ENCODE data around the gene RPS23. TPM values are rescaled to one million over a fixed set of nuclear protein-coding genes. Genes with fewer than 3 reads are reported as not detected.
"Not testable (repeated sequence)": the region's sequence is repeated elsewhere in the genome, so short reads cannot be mapped to it uniquely, and the experiment has no call there.

The RPS23 gene
- polyA plus RNA-seq, 10 donors = 3,087 to 3,963 (median 3,231) TPM

DNA sequence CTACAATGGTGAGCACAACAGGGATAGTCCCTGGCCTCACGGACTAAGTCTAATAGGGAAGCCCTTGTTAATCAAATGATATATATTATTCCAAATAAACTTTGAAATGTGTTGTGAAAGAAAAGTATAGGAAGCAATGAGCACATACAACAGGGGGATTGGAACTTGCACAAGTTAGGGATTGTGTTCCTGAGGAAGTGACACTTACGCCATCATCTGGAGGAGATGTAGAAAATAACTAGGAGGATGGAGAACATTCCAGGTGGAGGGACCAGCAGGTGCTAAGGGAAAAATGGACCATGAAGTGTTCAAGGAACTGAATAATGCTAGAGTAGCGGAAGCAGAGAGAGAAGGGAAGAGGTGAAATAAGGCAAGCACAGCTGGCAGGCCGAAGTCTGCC, 18.8 kb upstream of the RPS23 start:
- no peak for DNase-seq

DNA sequence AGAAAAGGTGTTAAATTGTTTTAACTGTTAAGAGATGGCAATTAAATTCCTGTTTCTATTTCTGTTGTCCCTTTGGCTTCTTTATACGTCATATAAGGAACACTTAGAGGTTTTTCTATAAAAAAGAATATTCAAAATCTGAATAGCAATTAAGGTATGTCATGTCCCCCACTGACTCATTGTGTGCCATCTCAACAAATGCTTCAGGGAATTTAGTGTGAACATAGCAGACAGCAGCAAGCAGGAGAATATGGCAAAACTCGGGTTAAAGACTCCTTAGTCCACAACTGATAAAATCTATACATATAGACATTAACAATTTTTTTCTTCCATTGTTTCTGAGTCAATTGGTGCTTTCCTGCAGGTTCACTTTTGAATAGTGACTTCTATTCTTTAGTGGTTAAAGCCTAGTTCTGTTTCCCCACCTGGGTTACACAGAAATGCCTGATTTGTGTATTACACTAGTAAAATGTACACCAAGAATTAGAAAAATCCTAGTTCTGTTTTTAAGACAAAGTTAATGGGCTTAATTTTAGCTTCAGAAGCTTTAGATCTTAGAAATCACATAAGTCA, 17.9 kb upstream of the RPS23 start:
- no peak for DNase-seq

DNA sequence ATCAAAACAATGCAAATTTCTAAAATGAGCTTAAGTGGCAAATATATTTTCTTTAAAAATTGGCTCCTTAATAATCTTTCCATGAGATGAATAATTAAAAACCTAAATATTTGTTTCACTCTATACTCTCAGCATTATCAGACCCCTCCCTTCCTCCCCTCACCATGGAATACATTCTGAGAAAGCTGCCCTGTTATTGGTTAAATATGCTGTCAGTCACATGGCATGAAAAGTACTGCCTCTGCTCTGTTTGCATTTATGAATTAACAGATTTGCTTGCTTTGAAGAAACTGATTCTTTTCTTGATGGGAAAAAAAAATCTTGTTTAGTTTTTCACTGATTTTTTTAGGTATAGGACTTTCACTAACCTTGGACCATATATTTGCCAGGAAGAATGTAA, 17.0 kb upstream of the RPS23 start:
- DNase-seq = no peak

DNA sequence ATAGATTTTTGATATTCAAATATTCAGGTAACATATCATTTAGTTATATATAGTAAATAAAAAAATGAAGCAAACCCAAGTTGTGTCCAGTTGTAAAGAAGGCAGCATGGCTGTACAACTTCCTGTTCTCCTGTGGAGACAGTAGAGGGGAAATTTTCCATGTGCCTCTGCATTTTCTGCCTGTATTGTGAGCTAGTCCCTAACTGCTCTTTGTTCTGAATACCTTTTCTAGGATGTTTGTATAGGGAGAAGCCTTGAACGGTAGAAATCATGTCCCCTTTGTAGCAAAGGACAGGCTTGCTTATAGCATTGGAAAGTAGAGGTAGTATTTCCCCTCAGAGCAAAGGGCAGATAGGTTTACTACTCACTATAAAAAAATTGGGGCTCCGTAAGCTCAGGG, 13.3 kb upstream of the RPS23 start:
- DNase-seq = no peak

DNA sequence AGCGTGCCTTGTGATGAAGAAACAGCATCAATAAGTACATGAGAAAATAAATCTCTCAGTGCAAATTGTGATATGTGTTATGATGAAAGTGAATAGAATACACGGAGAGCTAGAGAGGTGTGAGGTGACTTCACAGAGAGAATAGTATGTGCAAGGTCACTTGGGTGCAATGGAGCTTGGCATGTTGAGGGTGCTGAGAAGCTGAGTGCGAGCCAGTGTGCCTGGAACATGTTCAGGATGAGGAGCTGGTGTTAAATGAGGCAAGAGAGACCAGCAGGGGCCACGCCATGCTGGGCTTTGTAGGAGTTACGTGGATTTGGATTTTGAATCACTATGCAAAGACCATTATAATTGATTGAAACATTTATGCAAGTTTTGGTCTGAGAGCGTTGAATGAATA, 12.8 kb upstream of the RPS23 start:
- DNase-seq = no peak

DNA sequence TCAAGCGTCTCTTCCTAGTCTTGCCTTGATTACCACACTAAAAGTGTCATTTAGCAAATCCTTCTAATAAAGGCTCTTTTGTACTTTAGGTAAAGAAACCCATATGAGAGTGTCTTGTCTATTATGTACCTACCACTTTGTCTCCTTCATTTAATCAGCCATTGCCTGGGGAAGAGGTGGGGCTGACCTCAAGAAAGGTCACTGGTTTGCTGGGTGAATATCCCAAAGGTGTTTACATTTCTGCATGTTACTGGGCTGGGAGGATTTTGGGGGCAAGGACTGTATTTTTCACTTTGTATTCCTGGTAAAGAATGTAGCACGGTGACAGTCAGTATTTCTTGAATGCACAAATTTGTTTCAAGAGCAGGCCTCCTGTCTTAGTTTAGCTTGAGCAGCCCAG, 11.9 kb upstream of the RPS23 start:
- no peak for DNase-seq

DNA sequence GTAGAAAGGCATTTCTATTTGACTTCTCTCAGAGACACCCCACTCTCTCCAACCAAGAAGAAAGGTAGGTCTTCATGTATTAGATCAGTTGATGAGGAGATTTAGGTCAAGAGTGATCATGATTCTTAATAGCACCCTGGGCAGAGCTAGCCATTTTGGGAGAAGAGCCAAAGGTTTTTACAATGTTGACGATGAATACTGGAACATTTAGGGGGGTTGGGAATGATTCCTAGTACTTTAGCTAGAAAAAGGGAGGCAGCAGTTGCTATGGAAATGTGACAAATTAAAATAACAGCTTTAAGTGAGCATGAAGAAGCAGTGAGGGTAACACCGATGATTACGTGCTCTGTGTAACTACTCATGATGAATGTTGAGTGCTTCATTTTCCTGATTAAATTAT, 9.5 kb upstream of the RPS23 start:
- DNase-seq = no peak

DNA sequence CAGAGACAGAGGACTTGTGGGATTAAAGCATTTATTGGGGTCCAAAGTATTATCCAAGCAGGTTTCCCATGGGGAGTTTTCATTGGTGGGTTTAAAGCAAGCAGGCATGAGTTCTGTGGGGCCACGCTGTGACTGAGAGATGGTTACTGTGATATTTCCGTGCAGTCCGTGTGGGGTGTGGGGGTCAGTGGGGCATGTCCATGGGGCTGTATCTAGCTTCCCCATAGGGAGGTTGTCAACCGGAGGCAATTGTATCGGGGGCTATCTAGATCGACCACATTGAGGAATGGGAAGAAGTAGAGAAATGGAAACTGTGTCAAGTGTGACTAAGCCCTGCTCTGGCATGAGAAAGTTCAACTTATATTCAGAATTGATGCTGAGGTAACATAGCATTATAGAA, 7.1 kb upstream of the RPS23 start:
- no peak for DNase-seq

DNA sequence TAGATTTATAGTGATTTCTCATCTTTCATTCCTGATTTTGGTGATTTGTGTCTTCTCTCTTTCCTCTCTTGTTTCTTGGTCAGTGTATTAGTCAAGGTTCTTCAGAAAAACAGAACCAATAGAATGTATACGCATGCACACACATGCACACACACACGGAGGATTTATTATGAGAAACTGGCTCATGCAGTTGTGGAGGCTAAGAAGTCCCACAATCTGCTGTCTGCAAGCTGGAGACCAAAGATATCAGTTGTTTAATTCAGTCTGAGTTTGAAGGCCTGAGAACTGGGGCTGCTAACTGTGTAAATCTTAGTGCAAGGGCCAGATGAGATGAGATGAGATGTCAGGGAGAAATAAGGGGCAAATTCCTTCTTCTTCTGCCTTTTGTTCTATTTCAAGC, 5.7 kb upstream of the RPS23 start:
- no peak for DNase-seq

DNA sequence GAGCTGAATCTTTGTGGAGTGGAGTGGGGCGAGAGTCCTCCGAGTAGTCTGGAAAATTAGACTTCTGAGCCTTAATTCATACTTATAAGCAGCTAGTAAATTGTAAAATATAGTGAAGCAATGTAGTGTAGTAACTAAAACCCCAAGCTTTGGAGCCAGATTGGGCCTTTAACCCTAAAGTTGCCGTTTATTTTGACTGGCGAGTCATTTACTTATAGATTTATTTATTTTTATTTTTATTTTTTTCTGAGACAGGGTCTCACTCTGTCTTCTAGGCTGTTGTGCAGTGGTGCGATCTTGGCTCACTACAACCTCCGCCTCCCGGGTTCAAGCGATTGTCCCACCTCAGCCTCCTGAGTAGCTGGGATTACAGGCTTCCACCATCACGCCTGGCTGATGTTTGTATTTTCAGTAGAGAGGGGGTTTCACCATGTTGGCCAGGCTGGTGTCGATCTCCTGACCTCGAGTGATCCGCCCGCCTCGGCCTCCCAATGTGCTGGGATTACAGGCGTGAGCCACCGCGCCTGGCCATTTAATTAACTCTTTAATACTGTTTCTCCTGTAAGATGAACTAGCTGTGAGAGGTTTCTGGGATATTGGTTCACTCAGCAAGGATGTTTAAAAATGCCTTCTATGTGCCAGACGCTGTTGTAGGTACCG, 687 bp upstream of the RPS23 start:
- DNase-seq = no peak

DNA sequence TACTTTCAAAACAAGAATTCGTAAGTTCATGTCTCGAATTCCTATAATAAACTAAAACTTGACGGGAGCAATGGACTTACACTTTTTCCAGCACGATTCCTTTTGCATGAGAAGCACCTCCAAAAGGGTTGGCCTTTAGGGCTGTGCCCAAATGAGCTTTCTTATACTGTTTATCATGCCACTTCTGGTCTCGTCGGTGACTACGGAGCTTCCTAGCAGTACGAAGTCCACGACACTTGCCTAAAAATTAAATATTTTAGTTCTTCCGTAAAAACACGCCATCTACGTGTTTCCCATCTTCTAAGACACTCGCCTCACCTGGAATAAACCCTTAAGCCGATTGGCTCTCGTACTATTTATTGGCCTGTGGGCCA, 554 bp downstream of the RPS23 start:
- DNase-seq = no peak

DNA sequence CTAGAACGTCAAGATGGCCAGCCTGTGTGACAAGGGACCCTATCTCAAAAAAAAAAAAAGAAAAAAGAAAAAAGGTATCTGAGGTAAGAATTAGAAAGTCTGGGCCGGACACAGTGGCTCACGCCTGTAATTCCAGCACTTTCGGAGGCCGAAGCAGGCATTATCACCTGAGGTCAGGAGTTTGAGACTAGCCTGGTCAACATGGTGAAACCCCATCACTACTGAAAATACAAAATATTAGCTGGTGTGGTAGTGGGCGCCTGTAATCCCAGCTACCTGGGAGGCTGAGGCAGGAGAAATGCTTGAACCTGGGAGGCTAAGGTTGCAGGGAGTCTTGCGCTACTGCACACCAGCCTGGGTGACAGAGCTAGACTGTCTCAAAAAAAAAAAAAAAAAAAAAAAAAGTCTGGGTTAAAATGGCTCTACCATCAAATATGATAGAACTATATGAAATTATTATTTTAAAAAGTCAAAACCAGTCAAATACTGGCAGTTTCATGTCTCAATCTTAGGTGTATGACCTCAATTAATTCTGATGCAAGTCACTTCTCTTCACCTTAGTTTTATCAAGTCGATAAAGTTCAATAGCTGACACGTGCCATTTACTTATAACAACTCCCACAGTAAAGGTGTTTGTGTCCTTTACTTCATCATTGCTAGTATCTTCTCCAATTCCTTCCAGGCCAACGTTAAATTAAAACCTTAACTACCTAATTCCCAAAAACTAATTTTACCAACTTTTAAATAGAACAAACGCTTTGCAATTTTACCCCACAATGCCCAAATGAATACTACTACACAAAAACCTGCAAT, 1.1 kb downstream of the RPS23 start:
- no peak for DNase-seq

DNA sequence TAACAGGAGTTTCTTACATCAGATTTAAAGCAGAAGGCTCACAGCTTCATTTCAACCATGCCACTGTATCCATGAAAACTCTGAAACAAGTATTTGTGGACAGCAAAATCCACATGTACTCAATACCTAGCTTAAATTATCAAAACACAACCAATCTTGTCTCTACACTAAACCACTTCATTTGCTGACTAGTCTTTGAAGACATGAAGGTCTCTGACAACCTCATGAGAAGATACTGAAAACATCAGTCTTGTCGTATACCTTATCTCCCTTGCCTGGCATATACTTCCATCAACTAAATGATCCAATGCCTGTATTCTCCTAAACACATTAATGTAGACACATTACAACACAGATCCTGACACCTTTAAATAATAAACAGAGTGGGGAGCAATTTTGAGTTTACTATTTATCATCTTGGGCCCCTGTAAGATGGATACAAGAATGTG, 2.9 kb downstream of the RPS23 start:
- DNase-seq = no peak

DNA sequence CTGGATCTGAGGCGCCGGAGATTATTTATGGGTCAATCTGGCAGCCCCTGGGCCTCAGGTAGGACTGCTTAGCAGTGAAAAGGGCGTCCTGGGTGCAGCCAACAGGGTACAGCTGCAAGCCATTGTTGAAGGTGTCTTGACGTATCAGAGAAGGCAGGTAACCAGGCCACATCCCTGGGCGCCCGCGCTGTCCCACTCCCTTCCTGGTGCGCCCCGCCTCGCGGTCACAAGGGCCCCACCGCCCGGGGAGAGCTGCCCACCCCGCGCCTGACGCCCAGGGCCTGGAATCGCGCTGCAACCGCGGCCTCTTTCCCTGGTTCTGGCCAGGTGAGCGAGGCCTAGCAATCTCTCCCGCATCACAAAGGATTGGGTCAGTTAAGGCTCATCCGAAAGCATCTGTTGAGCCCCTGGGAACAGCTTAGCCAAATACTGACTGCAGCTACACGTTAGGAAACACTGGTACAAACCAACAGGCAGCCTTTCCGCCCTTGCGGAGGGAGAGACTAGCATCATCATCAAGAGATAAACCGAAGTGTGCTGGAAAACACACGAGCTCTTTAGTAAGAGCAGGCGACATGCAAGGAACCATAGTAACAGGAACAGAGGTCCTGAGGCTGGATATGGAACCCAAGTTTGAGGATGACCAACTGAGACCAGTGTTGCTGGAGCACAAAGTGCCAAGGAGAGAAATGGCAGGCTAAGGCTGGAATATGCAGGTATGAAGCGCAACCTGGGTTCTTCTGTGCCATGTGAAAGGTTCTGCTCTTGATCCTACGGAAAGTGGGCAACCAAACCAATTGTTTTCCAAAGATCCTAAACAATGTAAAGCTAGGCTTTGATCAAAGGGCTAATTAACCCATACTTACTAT, 3.6 kb downstream of the RPS23 start:
- DNase-seq = no peak

DNA sequence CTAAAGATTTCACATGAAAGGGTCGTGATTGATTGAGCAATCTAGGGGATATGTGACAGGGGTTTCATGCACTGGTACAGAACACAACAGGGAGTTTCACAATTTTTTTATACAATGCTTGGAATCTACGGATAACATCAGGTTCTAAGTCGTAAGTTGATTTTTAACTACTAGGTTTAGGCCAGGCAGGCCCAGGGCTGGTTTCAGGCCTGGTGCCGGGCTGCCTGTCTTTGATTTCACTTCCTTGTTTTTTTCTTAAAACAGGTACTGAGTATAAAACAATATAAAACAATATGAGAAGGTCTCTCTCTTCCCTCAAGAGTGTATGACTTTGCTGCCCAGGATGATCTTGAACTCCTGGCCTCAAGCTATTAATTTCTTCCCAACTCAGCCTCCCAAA, 4.7 kb downstream of the RPS23 start:
- not testable (repeated sequence) for DNase-seq

DNA sequence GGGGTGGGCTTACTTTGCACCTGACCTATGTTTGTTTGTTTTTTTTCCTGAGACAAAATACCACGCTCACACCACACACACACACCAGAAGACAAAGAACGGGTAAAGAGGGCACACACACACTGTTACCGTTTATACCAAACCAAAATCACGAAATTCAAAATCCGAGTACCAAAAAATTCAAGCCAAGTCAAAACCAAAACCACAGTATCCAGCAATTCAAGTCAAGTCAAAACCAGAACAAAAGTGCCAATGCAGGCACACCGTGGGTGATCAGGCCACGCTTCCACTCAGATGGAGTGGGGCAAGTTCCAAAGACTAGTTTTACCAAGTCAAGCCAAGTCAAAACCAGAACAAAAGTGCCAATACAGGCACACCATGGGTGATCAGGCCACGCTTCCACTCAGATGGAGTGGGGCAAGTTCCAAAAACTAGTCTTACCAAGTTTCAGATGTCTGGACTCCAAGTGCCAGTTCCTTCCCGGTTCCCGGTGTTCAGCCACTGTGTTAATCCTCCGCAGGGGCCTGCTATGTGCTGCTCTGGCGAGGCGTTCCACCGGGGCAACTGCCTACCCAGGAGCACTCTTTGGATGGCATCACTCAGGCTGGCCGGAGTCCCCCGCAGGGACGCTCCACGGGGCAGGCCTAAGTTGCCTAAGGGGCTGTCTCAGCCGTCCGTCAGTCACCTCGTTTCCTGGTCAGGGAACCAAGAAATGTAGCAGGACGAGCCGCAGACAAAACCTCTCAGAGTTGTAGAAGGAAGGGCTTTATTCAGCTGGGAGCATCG, 5.4 kb downstream of the RPS23 start:
- DNase-seq = not testable (repeated sequence)

DNA sequence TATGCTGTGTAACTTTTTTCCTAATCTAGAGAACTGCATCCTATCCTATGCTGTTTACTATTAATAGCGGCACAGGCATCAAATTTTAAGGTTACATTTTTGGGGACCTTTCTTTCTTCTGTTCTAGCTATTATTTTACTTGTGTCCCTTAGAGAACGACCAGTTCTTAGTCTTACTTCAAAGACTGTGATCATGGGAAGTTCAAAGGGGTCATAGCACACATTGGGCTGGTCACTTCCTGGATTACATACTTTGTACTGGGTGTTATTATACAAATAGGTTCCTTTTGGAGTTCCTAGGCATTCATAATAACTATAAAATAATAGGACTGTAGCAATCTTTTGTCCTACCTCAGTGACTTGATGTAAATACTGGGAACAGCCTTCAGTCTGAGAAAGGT, 8.8 kb downstream of the RPS23 start:
- not testable (repeated sequence) for DNase-seq

DNA sequence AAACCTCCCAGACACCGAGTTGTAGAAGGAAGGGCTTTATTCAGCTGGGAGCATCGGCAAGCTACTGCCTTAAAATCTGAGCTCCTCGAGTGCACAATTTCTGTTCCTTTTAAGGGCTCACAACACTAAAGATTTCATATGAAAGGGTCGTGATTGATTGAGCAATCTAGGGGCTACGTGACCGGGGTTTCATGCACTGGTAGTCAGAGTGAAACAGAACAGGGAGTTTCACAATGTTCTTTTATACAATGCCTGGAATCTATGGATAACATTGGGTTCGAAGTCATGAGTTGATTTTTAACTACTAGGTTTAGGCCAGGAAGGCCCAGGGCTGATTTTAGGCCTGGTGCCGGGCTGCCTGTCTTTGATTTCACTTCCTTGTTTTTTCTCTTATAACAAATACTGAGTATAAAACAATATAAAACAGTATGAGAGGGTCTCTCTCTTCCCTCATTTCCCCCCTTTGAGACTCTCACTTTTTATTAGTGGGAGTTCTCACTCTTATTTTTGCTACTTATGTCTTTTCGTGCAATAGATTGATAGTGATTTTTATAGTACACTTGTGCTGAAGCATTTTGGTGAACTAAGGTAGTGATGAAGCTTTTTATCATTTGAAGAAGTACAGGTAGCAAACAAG, 10.7 kb downstream of the RPS23 start:
- not testable (repeated sequence) for DNase-seq

DNA sequence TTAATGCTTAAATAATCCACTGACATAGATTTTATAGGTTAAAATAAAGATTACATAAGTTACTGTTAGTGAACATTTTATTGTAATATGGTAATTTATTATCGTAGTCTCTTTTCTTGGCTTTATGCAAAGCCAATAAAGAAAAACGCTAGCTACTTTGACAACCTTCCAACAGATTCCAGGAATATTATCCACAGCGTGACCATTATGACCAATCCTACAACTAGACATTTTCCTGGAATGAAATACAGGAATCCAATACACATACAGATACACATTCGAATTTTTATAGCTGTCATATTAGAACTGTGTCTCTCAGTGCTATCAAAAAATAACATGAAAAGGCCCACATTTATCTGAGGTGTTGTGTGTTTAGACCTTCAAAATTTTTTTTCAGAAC, 13.1 kb downstream of the RPS23 start:
- DNase-seq = peak; percentile 59 to 80 (median 66)

DNA sequence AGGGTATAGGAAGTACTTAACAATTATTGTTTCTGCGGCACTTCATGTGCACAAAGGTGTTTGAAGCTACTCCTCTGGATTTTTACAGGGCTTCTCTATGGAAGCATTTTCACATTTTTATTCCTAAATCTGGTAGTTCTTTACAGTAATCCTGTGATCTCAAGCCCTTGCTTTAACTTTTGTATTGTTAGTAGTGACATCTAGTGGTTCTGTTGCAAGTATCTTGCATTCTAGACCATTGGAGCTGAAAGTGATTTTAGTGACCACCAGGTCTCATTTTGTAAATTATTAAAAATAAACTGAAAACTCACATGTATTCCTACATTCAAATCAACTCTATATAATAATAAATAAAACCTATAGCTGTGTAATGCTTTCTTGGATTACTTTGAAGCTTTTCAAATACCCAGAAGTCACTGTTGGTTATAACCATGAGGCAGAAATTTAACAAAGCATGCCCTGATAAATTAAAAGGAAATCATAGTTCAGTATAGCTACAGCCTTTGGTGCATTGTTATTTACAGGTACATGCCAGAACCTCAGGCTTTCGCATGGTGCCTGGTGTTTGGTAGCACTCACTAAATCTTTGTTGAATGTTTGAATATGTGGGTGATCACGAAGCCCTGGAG, 18.9 kb downstream of the RPS23 start:
- peak; percentile 18 to 75 (median 36) for DNase-seq
